H9 (cell line): Measurements from ENCODE around the gene GLRA2. TPM values are rescaled to one million over a fixed set of nuclear protein-coding genes. Genes with fewer than 3 reads are reported as not detected.

ENCODE experiments used
- DNase-seq: peaks from one replicate; pipeline ENCODE4 v3.0.0-alpha.2; 2017
- H2AFZ ChIP-seq: one replicate; pipeline ENCODE4 v1.6.1; 2013; ENCODE audit warnings: mild to moderate bottlenecking, low read length, control low read depth, moderate library complexity
- H2AK5ac ChIP-seq: 2 replicates; pipeline ENCODE4 v1.6.1; 2013; ENCODE audit warnings: low read length, control low read depth, mixed read lengths; ENCODE audit not compliant: insufficient read length
- H2BK120ac ChIP-seq: one replicate; pipeline ENCODE4 v1.6.1; 2013; ENCODE audit warnings: low read depth, mild to moderate bottlenecking, low read length, control low read depth, inconsistent platforms; ENCODE audit not compliant: poor library complexity, severe bottlenecking
- H2BK12ac ChIP-seq: 2 replicates; pipeline ENCODE4 v1.6.1; 2013; ENCODE audit warnings: low read length, control low read depth, mixed read lengths, low read depth; ENCODE audit not compliant: insufficient read length
- H2BK15ac ChIP-seq: 2 replicates; pipeline ENCODE4 v1.6.1; 2013; ENCODE audit warnings: low read depth, low read length, control low read depth
- H2BK20ac ChIP-seq: one replicate; pipeline ENCODE4 v1.6.1; 2013; ENCODE audit warnings: low read depth, mild to moderate bottlenecking, low read length, control low read depth, inconsistent platforms; ENCODE audit not compliant: poor library complexity, severe bottlenecking
- H2BK5ac ChIP-seq: 2 replicates; pipeline ENCODE4 v1.6.1; 2013; ENCODE audit warnings: low read length, control low read depth, mixed read lengths; ENCODE audit not compliant: insufficient read length
- H3K14ac ChIP-seq: 2 replicates; pipeline ENCODE4 v1.6.1; 2013; ENCODE audit warnings: low read length, control low read depth; ENCODE audit not compliant: insufficient read depth
- H3K18ac ChIP-seq: 2 replicates; pipeline ENCODE4 v1.6.1; 2013; ENCODE audit warnings: low read depth, mild to moderate bottlenecking, mixed read lengths, low read length, control low read depth; ENCODE audit not compliant: insufficient read length
- H3K23ac ChIP-seq: 2 replicates; pipeline ENCODE4 v1.6.1; 2013; ENCODE audit warnings: low read length, control low read depth, mixed read lengths, low read depth; ENCODE audit not compliant: insufficient read length
- H3K23me2 ChIP-seq: 2 replicates; pipeline ENCODE4 v1.6.1; 2013; ENCODE audit warnings: low read depth, mild to moderate bottlenecking, mixed read lengths, low read length, control low read depth; ENCODE audit not compliant: insufficient read length, poor library complexity, severe bottlenecking
- H3K27ac ChIP-seq: 2 replicates; pipeline ENCODE4 v1.5.1; 2013; ENCODE audit warnings: low read length, control low read depth, mixed read lengths, low read depth; ENCODE audit not compliant: insufficient read length
- H3K27me3 ChIP-seq: 2 replicates; pipeline ENCODE4 v1.6.1; 2013; ENCODE audit warnings: low read length, control low read depth, inconsistent platforms; ENCODE audit not compliant: insufficient read depth
- H3K4ac ChIP-seq: 2 replicates; pipeline ENCODE4 v1.6.1; 2013; ENCODE audit warnings: low read depth, mild to moderate bottlenecking, control low read depth, inconsistent platforms, low read length, moderate library complexity
- H3K4me1 ChIP-seq: 2 replicates; pipeline ENCODE4 v1.6.1; 2013; ENCODE audit warnings: low read length, control low read depth, inconsistent platforms; ENCODE audit not compliant: insufficient read depth
- H3K4me2 ChIP-seq: 2 replicates; pipeline ENCODE4 v1.6.1; 2013; ENCODE audit warnings: low read length, control low read depth, mixed read lengths; ENCODE audit not compliant: insufficient read length, insufficient read depth
- H3K56ac ChIP-seq: 2 replicates; pipeline ENCODE4 v1.6.1; 2013; ENCODE audit warnings: low read depth, mild to moderate bottlenecking, mixed read lengths, low read length, control low read depth; ENCODE audit not compliant: insufficient read length
- H3K79me1 ChIP-seq: 2 replicates; pipeline ENCODE4 v1.6.1; 2013; ENCODE audit warnings: low read depth, mild to moderate bottlenecking, moderate library complexity, low read length, control low read depth, inconsistent platforms; ENCODE audit not compliant: insufficient read depth, poor library complexity, severe bottlenecking
- H3K79me2 ChIP-seq: 2 replicates; pipeline ENCODE4 v1.6.1; 2013; ENCODE audit warnings: low read length, control low read depth, inconsistent platforms; ENCODE audit not compliant: insufficient read depth
- H3K9ac ChIP-seq: 2 replicates; pipeline ENCODE4 v1.6.1; 2013; ENCODE audit warnings: low read length, control low read depth, mixed read lengths; ENCODE audit not compliant: insufficient read length; ENCODE audit errors: extremely low read depth
- H3K9me3 ChIP-seq: one replicate; pipeline ENCODE4 v1.6.1; 2013; ENCODE audit warnings: low read depth, low read length, inconsistent platforms; ENCODE audit not compliant: control insufficient read depth
- H3T11ph ChIP-seq: one replicate; pipeline ENCODE4 v1.6.1; 2013; ENCODE audit warnings: mild to moderate bottlenecking, low read length, control low read depth, inconsistent platforms
- H4K20me1 ChIP-seq: one replicate; pipeline ENCODE4 v1.6.1; 2013; ENCODE audit not compliant: control insufficient read depth, insufficient read length, insufficient read depth
- H4K5ac ChIP-seq: 2 replicates; pipeline ENCODE4 v1.6.1; 2013; ENCODE audit warnings: low read depth, mild to moderate bottlenecking, mixed read lengths, low read length, control low read depth; ENCODE audit not compliant: insufficient read length
- H4K8ac ChIP-seq: replicated peaks from 2 replicates; pipeline ENCODE4 v1.6.1; 2013; ENCODE audit warnings: low read length, control low read depth, mixed read lengths, low read depth; ENCODE audit not compliant: insufficient read length
- H4K91ac ChIP-seq: 2 replicates; pipeline ENCODE4 v1.6.1; 2013; ENCODE audit warnings: low read depth, mild to moderate bottlenecking, moderate library complexity, mixed read lengths, low read length, control low read depth; ENCODE audit not compliant: insufficient read length
- H3K27ac Mint-ChIP-seq, 3 experiments: 2 replicates in 2 of 3; 3 replicates in 1 of 3; pipeline ENCODE4 v1.8.0; 2020 to 2021; ENCODE audit warnings: mixed read lengths in 3 of 3, mild to moderate bottlenecking in 1 of 3, moderate library complexity in 1 of 3
- H3K27me3 Mint-ChIP-seq: 2 replicates; pipeline ENCODE4 v1.8.0; 2021; ENCODE audit warnings: low read depth, mild to moderate bottlenecking, moderate library complexity, mixed read lengths
- H3K36me3 Mint-ChIP-seq, 3 experiments: 2 replicates in 2 of 3; 3 replicates in 1 of 3; pipeline ENCODE4 v1.8.0; 2020 to 2021; ENCODE audit warnings: low read depth in 3 of 3, mixed read lengths in 3 of 3; ENCODE audit not compliant: insufficient read depth in 1 of 3
- H3K4me1 Mint-ChIP-seq, 2 experiments: 2 replicates each; pipeline ENCODE4 v1.8.0; 2020; ENCODE audit warnings: mixed read lengths in 2 of 2
- H3K4me3 Mint-ChIP-seq, 2 experiments: 2 replicates in 1 of 2; 3 replicates in 1 of 2; pipeline ENCODE4 v1.8.0; 2020 to 2021; ENCODE audit warnings: mild to moderate bottlenecking in 2 of 2, mixed read lengths in 2 of 2, moderate library complexity in 1 of 2
- H3K9me3 Mint-ChIP-seq, 2 experiments: 2 replicates in 1 of 2; 3 replicates in 1 of 2; pipeline ENCODE4 v1.8.0; 2020; ENCODE audit warnings: mild to moderate bottlenecking in 2 of 2, mixed read lengths in 2 of 2, moderate library complexity in 1 of 2
- WGBS: extraction: QIAGEN DNeasy Blood & Tissue Kit; methylation state at CpG from one replicate; pipeline ENCODE4 v1.1.7; 2013; ENCODE audit warnings: missing lambda C conversion rate, low lambda C conversion rate, mixed read lengths; ENCODE audit not compliant: insufficient read length; ENCODE audit errors: extremely low coverage; 5-methylcytosine and 5-hydroxymethylcytosine counted together
- total RNA-seq: library from RNA; stranded (reverse); gene quantifications from 2 replicates; pipeline ENCODE4 v1.2.1, GENCODE V29; 2021
- TF ChIP-seq, protein P1 (sequence below): fragments of 200-600 bp; sonication (generic); conservative IDR thresholded peaks from 3 replicates; pipeline ENCODE4 v1.8.0; 2021; ENCODE audit warnings: antibody characterized with exemption, mild to moderate bottlenecking

GLRA2 gene
- total RNA-seq, 1 experiment from 2014 or later, result not detected

DNA sequence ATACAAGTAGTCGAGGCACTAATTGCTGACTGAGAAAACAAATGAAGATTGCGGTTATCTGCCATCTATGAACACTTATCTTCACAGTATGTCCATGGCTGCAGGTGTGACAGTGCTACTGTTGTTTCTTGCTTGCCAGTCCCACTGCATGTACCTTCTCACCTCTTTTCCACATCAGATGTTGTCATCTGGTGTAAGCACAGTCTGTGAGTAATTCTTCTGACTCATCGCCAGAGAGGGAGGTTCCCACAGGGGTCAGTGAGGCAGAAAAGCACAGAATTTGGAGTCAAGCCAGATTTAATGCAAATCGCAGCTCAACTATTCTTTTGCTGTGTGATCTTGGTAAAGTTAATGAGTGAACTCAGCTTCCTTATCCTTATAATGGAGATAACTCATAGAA lies 144.4 kb downstream of the GLRA2 start:
- Histone ChIP-seq H4K91ac (no peak overlapping the region), H3K23ac (no peak overlapping the region), H3K4ac (no peak overlapping the region), H3K79me1 (no peaks in the 10 kb centered on the region), H3K27ac (no peak overlapping the region), H4K8ac (no peak overlapping the region), H3K9ac (no peak overlapping the region), H2BK5ac (no peak overlapping the region), H3K14ac (no peak overlapping the region), H2BK12ac (no peak overlapping the region), H2BK20ac (no peak overlapping the region), H3K4me2 (no peak overlapping the region), H2BK120ac (no peak overlapping the region), H3K4me1 (no peaks in the 10 kb centered on the region; the same call in 1 of the 2 replicates), H3K56ac (no peak overlapping the region), H3K18ac (no peak overlapping the region), H4K5ac (no peak overlapping the region), H3K23me2 (no peaks in the 10 kb centered on the region), H3K9me3 (peaks cover 4% of the 10 kb centered on the region), H3T11ph (no peak overlapping the region), H3K27me3 (no peaks in the 10 kb centered on the region), H4K20me1 (no peaks in the 10 kb centered on the region), H3K79me2 (no peaks in the 10 kb centered on the region), H2AFZ (no peak overlapping the region), H2BK15ac (no peak overlapping the region), H2AK5ac (no peak overlapping the region)
- H3K36me3 Mint-ChIP-seq, result peaks cover 0 to 4% (median 1%) of the 10 kb centered on the region in 3 experiments; a peak in 4 of 7 replicates
- no peak overlapping the region; a peak in 1 of 7 replicates for H3K27ac Mint-ChIP-seq
- TF ChIP-seq, protein P1, sequence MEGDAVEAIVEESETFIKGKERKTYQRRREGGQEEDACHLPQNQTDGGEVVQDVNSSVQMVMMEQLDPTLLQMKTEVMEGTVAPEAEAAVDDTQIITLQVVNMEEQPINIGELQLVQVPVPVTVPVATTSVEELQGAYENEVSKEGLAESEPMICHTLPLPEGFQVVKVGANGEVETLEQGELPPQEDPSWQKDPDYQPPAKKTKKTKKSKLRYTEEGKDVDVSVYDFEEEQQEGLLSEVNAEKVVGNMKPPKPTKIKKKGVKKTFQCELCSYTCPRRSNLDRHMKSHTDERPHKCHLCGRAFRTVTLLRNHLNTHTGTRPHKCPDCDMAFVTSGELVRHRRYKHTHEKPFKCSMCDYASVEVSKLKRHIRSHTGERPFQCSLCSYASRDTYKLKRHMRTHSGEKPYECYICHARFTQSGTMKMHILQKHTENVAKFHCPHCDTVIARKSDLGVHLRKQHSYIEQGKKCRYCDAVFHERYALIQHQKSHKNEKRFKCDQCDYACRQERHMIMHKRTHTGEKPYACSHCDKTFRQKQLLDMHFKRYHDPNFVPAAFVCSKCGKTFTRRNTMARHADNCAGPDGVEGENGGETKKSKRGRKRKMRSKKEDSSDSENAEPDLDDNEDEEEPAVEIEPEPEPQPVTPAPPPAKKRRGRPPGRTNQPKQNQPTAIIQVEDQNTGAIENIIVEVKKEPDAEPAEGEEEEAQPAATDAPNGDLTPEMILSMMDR, result no peak
- H3K9me3 Mint-ChIP-seq, result peaks cover 67 to 71% of the 10 kb centered on the region in 2 experiments
- no peak overlapping the region for H3K4me3 Mint-ChIP-seq
- DNase-seq, result no peak
- H3K4me1 Mint-ChIP-seq, result no peaks in the 10 kb centered on the region
- no CpG with 5 or more reads among the region's 4 CpGs for WGBS
- no peaks in the 10 kb centered on the region for H3K27me3 Mint-ChIP-seq
